Heart left ventricle (tissue), 13 donors: ENCODE results near the gene PSMB5.

Experiments
- POLR2A ChIP-seq, 2 donors: fragments of 450-650 bp; IDR thresholded peaks; one replicate each; pipeline ENCODE4 v1.6.1; 2017; ENCODE audit warnings: antibody characterized with exemption in 2 of 2, mild to moderate bottlenecking in 2 of 2, moderate library complexity in 2 of 2
- TF ChIP-seq, protein P1 (sequence below), 12 donors: fragments of 200-600 bp; sonication (generic) in 4 of 12; IDR thresholded peaks; one replicate each; pipeline versions ENCODE4 v1.5.0 to v1.8.0; 2018 to 2022; ENCODE audit warnings: antibody characterized with exemption in 12 of 12, mild to moderate bottlenecking in 5 of 12
- donor health status: ischemic (EF 13 %, LVEDD 7.1; RV severe dilation, severe dysfunction).
- donor health status: DM: no; HTN: yes; CAD: no.
- donor health status: DM: no; HTN: no; CAD: no.
- donor health status: ischemic (EF 25% LVEDD 6.9; RV normal size, moderate dysfunction).
- donor health status: ischemic (EF 25% LVEDD 5.7; RV mildly dilated, moderate dysfunction).
- donor health status: ischemic (EF 35%, LVEDD 5.7; RV mildly dilated, moderate dysfunction).
- donor health status: nonischemic (EF 11% LVEDD 7.7; RV severe dilation, severe dysfunction).
- donor health status: DM: yes; HTN: yes; CAD: no.
- donor health status: PGD.
- donor health status: ischemic (EF 29% LVEDD 5.4; RV normal size, mild dysfunction).
- donor health status: nonischemic (EF 23%, LVEDD 6.1; RV moderate dilation, normal function).

DNA sequence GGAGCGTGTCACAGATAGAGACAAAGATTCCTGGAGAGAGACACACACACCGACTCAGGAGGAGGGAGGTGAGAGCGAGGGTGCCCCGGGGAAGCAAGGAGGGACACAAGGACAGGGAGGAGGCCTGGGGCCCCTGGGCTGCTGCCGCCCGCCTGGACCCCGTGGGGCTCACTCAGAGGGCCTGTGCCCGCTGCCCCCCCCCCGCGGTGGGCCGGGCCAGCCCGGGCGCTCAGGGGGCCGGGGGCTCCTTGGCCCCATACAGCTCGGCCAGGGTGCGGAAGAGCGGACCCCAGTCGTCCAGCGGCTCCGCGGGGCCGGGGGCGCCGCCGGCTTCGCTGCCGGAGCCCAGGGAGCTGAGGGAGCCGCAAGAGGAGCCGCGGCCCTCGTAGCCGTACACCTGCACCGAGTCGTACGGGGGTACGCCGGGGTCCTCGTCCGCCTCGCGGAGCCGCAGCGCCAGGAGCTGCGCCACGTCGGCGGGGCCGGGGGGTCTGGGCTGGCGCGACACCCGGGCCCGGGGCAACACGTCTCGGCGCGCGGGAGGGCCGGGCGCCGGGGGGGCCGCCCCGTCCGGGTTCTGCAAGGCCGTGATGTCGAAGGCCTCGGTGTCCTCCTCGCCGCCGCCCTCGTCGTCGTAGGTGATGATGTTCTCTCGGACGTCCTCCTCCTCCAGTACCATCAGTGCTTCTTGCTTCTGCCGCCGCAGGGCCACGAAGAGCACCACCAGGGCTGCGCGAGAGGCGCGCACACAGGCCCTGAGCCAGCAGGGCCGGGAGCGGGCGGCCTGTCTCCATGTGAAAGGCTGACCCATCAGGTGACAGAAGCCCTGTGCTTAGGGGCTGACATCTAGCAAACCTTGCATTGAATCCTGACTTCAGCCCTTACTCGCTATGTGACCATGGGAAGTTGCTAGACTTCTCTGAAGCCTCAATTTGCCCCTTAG lies 13.3 kb upstream of the PSMB5 start:
- TF ChIP-seq, protein P1, sequence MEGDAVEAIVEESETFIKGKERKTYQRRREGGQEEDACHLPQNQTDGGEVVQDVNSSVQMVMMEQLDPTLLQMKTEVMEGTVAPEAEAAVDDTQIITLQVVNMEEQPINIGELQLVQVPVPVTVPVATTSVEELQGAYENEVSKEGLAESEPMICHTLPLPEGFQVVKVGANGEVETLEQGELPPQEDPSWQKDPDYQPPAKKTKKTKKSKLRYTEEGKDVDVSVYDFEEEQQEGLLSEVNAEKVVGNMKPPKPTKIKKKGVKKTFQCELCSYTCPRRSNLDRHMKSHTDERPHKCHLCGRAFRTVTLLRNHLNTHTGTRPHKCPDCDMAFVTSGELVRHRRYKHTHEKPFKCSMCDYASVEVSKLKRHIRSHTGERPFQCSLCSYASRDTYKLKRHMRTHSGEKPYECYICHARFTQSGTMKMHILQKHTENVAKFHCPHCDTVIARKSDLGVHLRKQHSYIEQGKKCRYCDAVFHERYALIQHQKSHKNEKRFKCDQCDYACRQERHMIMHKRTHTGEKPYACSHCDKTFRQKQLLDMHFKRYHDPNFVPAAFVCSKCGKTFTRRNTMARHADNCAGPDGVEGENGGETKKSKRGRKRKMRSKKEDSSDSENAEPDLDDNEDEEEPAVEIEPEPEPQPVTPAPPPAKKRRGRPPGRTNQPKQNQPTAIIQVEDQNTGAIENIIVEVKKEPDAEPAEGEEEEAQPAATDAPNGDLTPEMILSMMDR (IDR thresholded peaks at IDR 0.05) = no peak
- no peak for TF ChIP-seq POLR2A (IDR thresholded peaks at IDR 0.05)
